HCT116 (cell line): ENCODE results near the gene CCDC188. TPM values are rescaled to one million over a fixed set of nuclear protein-coding genes. Genes with fewer than 3 reads are reported as not detected.

Source experiments
- ATAC-seq: fragments of 200-7000 bp; cut with Tn5 transposase; 2 replicates; pipeline ENCODE4 v1.9.1; 2020; ENCODE audit warnings: mild to moderate bottlenecking, moderate library complexity
- BruUV-seq: library from RNA; stranded (reverse); fragments of 400-500 nt; replicated peaks from 2 replicates; lab custom pipeline; 2021; lab: Mats Ljungman, UMichigan
- CTCF ChIA-PET: fragments of 300-600 bp; sonication (Branson Sonifier 250); formaldehyde crosslinking; loops from one replicate; lab custom pipeline; 2021; ENCODE audit warnings: antibody characterized with exemption; lab: Charles Lee
- POLR2A ChIA-PET: fragments of 300-600, 350-600 bp; sonication (Branson Sonifier 250); formaldehyde crosslinking; loops from one replicate; lab custom pipeline; 2021; ENCODE audit warnings: antibody characterized with exemption; lab: Charles Lee
- RAD21 ChIA-PET, 2 experiments: fragments of 300-600 bp; sonication (Branson Sonifier 250); formaldehyde crosslinking; loops; one replicate each; lab custom pipeline; 2023; ENCODE audit warnings: low total read pairs in 2 of 2; ENCODE audit not compliant: uncharacterized antibody in 2 of 2, unreplicated experiment in 2 of 2, low non-redundant PET in 1 of 2; lab: Charles Lee
- DNase-seq: peaks from one replicate; pipeline ENCODE4 v3.0.0-alpha.2; 2010; ENCODE audit warnings: low read depth, low spot score
- H2AFZ ChIP-seq: fragments of 200-600 bp; shearing (Covaris generic), sonication (generic); 2 replicates; pipeline ENCODE4 v1.6.1; 2017; ENCODE audit warnings: low read depth, mixed run types, mixed read lengths, antibody characterized with exemption, low read length; ENCODE audit not compliant: poor library complexity, severe bottlenecking
- H3K27ac ChIP-seq: 2 replicates; pipeline ENCODE4 v1.5.1; 2012; ENCODE audit warnings: low read depth, low read length
- H3K27me3 ChIP-seq: fragments of 200-600 bp; sonication (generic); 2 replicates; pipeline ENCODE4 v1.6.1; 2016; ENCODE audit warnings: mixed run types, low read length, mixed read lengths; ENCODE audit not compliant: insufficient read depth
- H3K36me3 ChIP-seq, 2 experiments: fragments of 200-500 bp in 1 of 2; fragments of 200-600 bp in 1 of 2; sonication (Bioruptor generic) in 1 of 2; sonication (generic) in 1 of 2; 2 replicates each; pipeline versions ENCODE4 v1.5.1 to v1.6.1; 2014 to 2016; ENCODE audit warnings: low read length in 2 of 2, inconsistent platforms in 1 of 2, mixed read lengths in 1 of 2, mixed run types in 1 of 2; ENCODE audit not compliant: insufficient read depth in 2 of 2, control insufficient read depth in 1 of 2
- H3K4me1 ChIP-seq, 2 experiments: fragments of 200-600 bp in 1 of 2; sonication (generic) in 1 of 2; 2 replicates each; pipeline versions ENCODE4 v1.5.1 to v1.6.1; 2012 to 2017; ENCODE audit warnings: low read length in 2 of 2, inconsistent platforms in 1 of 2, mild to moderate bottlenecking in 1 of 2, mixed read lengths in 1 of 2, mixed run types in 1 of 2, moderate library complexity in 1 of 2; ENCODE audit not compliant: insufficient read depth in 2 of 2, control insufficient read depth in 1 of 2
- H3K4me2 ChIP-seq: fragments of 200-600 bp; sonication (generic); 2 replicates; pipeline ENCODE4 v1.6.1; 2017; ENCODE audit warnings: mixed run types, low read length, mixed read lengths
- H3K4me3 ChIP-seq, 2 experiments: fragments of 200-600 bp in 1 of 2; sonication (generic) in 1 of 2; replicated peaks in 1 of 2; 2 replicates each; pipeline ENCODE4 v1.5.1; 2011 to 2016; ENCODE audit warnings: low read length in 2 of 2, control low read depth in 1 of 2, low read depth in 1 of 2, mild to moderate bottlenecking in 1 of 2, mixed read lengths in 1 of 2, mixed run types in 1 of 2
- H3K79me2 ChIP-seq: fragments of 200-600 bp; sonication (generic); 2 replicates; pipeline ENCODE4 v1.6.1; 2017; ENCODE audit warnings: mild to moderate bottlenecking, mixed run types, low read length, moderate library complexity, mixed read lengths; ENCODE audit not compliant: insufficient read depth
- H3K9ac ChIP-seq: fragments of 200-600 bp; sonication (generic); 2 replicates; pipeline ENCODE4 v1.6.1; 2016; ENCODE audit warnings: low read length, mixed read lengths
- H3K9me2 ChIP-seq: fragments of 200-600 bp; sonication (generic), shearing (Covaris generic); 2 replicates; pipeline ENCODE4 v1.6.1; 2017; ENCODE audit warnings: mixed run types, mild to moderate bottlenecking, moderate library complexity; ENCODE audit not compliant: insufficient read depth
- H3K9me3 ChIP-seq, 2 experiments: fragments of 200-500 bp in 1 of 2; fragments of 200-600 bp in 1 of 2; sonication (Bioruptor generic) in 1 of 2; sonication (generic) in 1 of 2; 2 replicates each; pipeline ENCODE4 v1.6.1; 2014 to 2017; ENCODE audit warnings: low read length in 2 of 2, mixed read lengths in 2 of 2, inconsistent platforms in 1 of 2, low read depth in 1 of 2, mild to moderate bottlenecking in 1 of 2, mixed run types in 1 of 2, moderate library complexity in 1 of 2; ENCODE audit not compliant: control insufficient read depth in 1 of 2, insufficient read depth in 1 of 2
- H4K20me1 ChIP-seq: fragments of 200-600 bp; sonication (generic), shearing (Covaris generic); 2 replicates; pipeline ENCODE4 v1.6.1; 2017; ENCODE audit warnings: mixed run types, mild to moderate bottlenecking, moderate library complexity; ENCODE audit not compliant: insufficient read depth
- CTCF ChIP-seq, 3 experiments: fragments of 200-600 bp in 1 of 3; sonication (generic) in 1 of 3; IDR thresholded peaks in 2 of 3; conservative IDR thresholded peaks in 1 of 3; 2 replicates each; pipeline ENCODE4 v1.5.1; 2012 to 2017; ENCODE audit warnings: low read depth in 2 of 3, low read length in 2 of 3, antibody characterized with exemption in 1 of 3, borderline replicate concordance in 1 of 3, control low read depth in 1 of 3, mild to moderate bottlenecking in 1 of 3, mixed read lengths in 1 of 3, mixed run types in 1 of 3, moderate library complexity in 1 of 3; ENCODE audit not compliant: insufficient read depth in 1 of 3
- EZH2phosphoT487 ChIP-seq: fragments of 200-600 bp; IDR thresholded peaks from 2 replicates; pipeline ENCODE4 v1.6.1; 2018; ENCODE audit warnings: antibody characterized with exemption, borderline replicate concordance
- JUND ChIP-seq: IDR thresholded peaks from 2 replicates; pipeline ENCODE4 v1.6.1; 2012
- SIN3A ChIP-seq: IDR thresholded peaks from 2 replicates; pipeline ENCODE4 v1.6.1; 2012; ENCODE audit warnings: low read depth
- SRF ChIP-seq: IDR thresholded peaks from 2 replicates; pipeline ENCODE4 v1.6.1; 2012; ENCODE audit warnings: low read depth
- ZBTB33 ChIP-seq: IDR thresholded peaks from 2 replicates; pipeline ENCODE4 v1.6.1; 2011; ENCODE audit warnings: mild to moderate bottlenecking, low read length, moderate library complexity; ENCODE audit not compliant: insufficient replicate concordance; ENCODE audit errors: extremely low read depth
- intact Hi-C: fragments of 100-400 bp; cut with micrococcal nuclease; formaldehyde crosslinking; loops from 2 replicates; pipeline ENCODE4 v1.10.0; 2022
- total RNA-seq: library from RNA; stranded (reverse); gene quantifications from one replicate; pipeline ENCODE4 v1.2.1, GENCODE V29; 2021; ENCODE audit not compliant: unreplicated experiment

CCDC188 gene
- total RNA-seq, 1 experiment from 2014 or later = not detected

- H3K9ac ChIP-seq = no peak overlapping the region
- peaks cover 0 to 12% of the 10 kb centered on the region in 2 experiments; a peak in 1 of 4 replicates for H3K36me3 ChIP-seq
- peaks cover 81% of the 10 kb centered on the region for H3K79me2 ChIP-seq
These were observed 15.6 kb downstream of the CCDC188 start for GRCh38 chr22:20135265-20135664.

More at GRCh38 chr22:20135265-20135664, 15.6 kb downstream of the CCDC188 start:
- intact Hi-C loops = no loop called here
- BruUV-seq = no TSS peak
- H3K27me3 ChIP-seq = no peaks in the 10 kb centered on the region
- RAD21 ChIA-PET = no interaction called here
- H2AFZ ChIP-seq = no peak overlapping the region
- no peaks in the 10 kb centered on the region for H3K9me2 ChIP-seq
- no peaks in the 10 kb centered on the region for H3K9me3 ChIP-seq
- ATAC-seq = no peak
- POLR2A ChIA-PET = no interaction called here
- H4K20me1 ChIP-seq = no peaks in the 10 kb centered on the region
- TF ChIP-seq SRF = no peak
- TF ChIP-seq EZH2phosphoT487 = no peak
- no peak for TF ChIP-seq JUND
- no peak for TF ChIP-seq SIN3A
- TF ChIP-seq CTCF (IDR thresholded peaks at IDR 0.05 in 2 of 3, conservative IDR thresholded peaks at IDR 0.05 in 1 of 3; ENCODE audit: borderline replicate concordance in 1 of 3, insufficient read depth in 1 of 3, low read depth in 2 of 3, low read length in 2 of 3) = no peak
- no peak for TF ChIP-seq ZBTB33
- no peak for DNase-seq
- peaks cover 17 to 37% of the 10 kb centered on the region in 2 experiments; a peak in 3 of 4 replicates for H3K4me1 ChIP-seq
- H3K4me2 ChIP-seq = no peak overlapping the region
- no peak overlapping the region for H3K27ac ChIP-seq
- CTCF ChIA-PET = no interaction called here
- no peak overlapping the region for H3K4me3 ChIP-seq
